Neuronal stem cell (in vitro differentiated cells): ENCODE measurements around the gene CDC27.
"Not testable (repeated sequence)": the region's sequence is repeated elsewhere in the genome, so short reads cannot be mapped to it uniquely, and the experiment has no call there.

Experiments
- DNase-seq: peaks from one replicate; pipeline ENCODE4 v3.0.0-alpha.2; 2013; ENCODE audit warnings: low spot score
- H2AFZ ChIP-seq: one replicate; pipeline ENCODE4 v1.6.1; 2013; ENCODE audit warnings: mild to moderate bottlenecking, low read length, inconsistent platforms
- H2AK5ac ChIP-seq: 2 replicates; pipeline ENCODE4 v1.6.1; 2013; ENCODE audit warnings: low read depth, mild to moderate bottlenecking, inconsistent platforms, low read length, moderate library complexity, mixed read lengths
- H2BK120ac ChIP-seq: 2 replicates; pipeline ENCODE4 v1.6.1; 2013; ENCODE audit warnings: low read depth, mild to moderate bottlenecking, inconsistent platforms, low read length, moderate library complexity, mixed read lengths
- H2BK12ac ChIP-seq: one replicate; pipeline ENCODE4 v1.6.1; 2013; ENCODE audit warnings: low read length, inconsistent platforms
- H2BK15ac ChIP-seq: 2 replicates; pipeline ENCODE4 v1.6.1; 2013; ENCODE audit warnings: mild to moderate bottlenecking, low read length, inconsistent platforms, mixed read lengths
- H2BK5ac ChIP-seq: one replicate; pipeline ENCODE4 v1.6.1; 2013; ENCODE audit warnings: inconsistent platforms, mild to moderate bottlenecking, low read length, moderate library complexity
- H3K14ac ChIP-seq: one replicate; pipeline ENCODE4 v1.6.1; 2013; ENCODE audit warnings: low read length, inconsistent platforms
- H3K18ac ChIP-seq: 2 replicates; pipeline ENCODE4 v1.6.1; 2013; ENCODE audit warnings: low read length, inconsistent platforms
- H3K23ac ChIP-seq: 2 replicates; pipeline ENCODE4 v1.6.1; 2013; ENCODE audit warnings: low read depth, mild to moderate bottlenecking, mixed read lengths, low read length, inconsistent platforms; ENCODE audit not compliant: poor library complexity
- H3K27ac ChIP-seq: replicated peaks from 3 replicates; pipeline ENCODE4 v1.5.1; 2013; ENCODE audit warnings: low read length, inconsistent platforms
- H3K27me3 ChIP-seq, 3 experiments: 2 replicates each; pipeline ENCODE4 v1.6.1; 2013; ENCODE audit warnings: low read length in 3 of 3, mild to moderate bottlenecking in 2 of 3, inconsistent platforms in 1 of 3, low read depth in 1 of 3, mixed read lengths in 1 of 3, moderate library complexity in 1 of 3; ENCODE audit not compliant: control insufficient read depth in 3 of 3, insufficient read depth in 3 of 3
- H3K36me3 ChIP-seq, 2 donors: replicated peaks in 1 of 2; 2 replicates each; pipeline ENCODE4 v1.6.1; 2013; ENCODE audit warnings: low read length in 2 of 2; ENCODE audit not compliant: control insufficient read depth in 2 of 2, insufficient read depth in 2 of 2
- H3K4ac ChIP-seq: 2 replicates; pipeline ENCODE4 v1.6.1; 2013; ENCODE audit warnings: inconsistent platforms, mild to moderate bottlenecking, low read length, moderate library complexity
- H3K4me1 ChIP-seq, 2 donors: 1 replicate in 1 of 2; 2 replicates in 1 of 2; pipeline ENCODE4 v1.6.1; 2013; ENCODE audit warnings: low read length in 2 of 2, low read depth in 1 of 2; ENCODE audit not compliant: control insufficient read depth in 2 of 2, insufficient read depth in 1 of 2
- H3K4me2 ChIP-seq: one replicate; pipeline ENCODE4 v1.6.1; 2013; ENCODE audit warnings: mild to moderate bottlenecking, low read length, inconsistent platforms; ENCODE audit not compliant: insufficient read depth, poor library complexity, severe bottlenecking
- H3K4me3 ChIP-seq, 2 donors: 2 replicates each; pipeline ENCODE4 v1.5.1; 2013; ENCODE audit warnings: low read length in 2 of 2, mild to moderate bottlenecking in 2 of 2, inconsistent platforms in 1 of 2, moderate library complexity in 1 of 2
- H3K79me1 ChIP-seq: one replicate; pipeline ENCODE4 v1.6.1; 2013; ENCODE audit warnings: low read depth, mild to moderate bottlenecking, inconsistent platforms, low read length, moderate library complexity
- H3K9ac ChIP-seq: one replicate; pipeline ENCODE4 v1.6.1; 2013; ENCODE audit warnings: mild to moderate bottlenecking, low read depth, low read length, inconsistent platforms; ENCODE audit not compliant: poor library complexity
- H3K9me3 ChIP-seq, 2 donors: replicated peaks in 1 of 2; 2 replicates each; pipeline versions ENCODE3 to v1.6.1; 2013; ENCODE audit warnings: low read length in 2 of 2, mild to moderate bottlenecking in 2 of 2, inconsistent platforms in 1 of 2, low read depth in 1 of 2, mixed read lengths in 1 of 2, moderate library complexity in 1 of 2; ENCODE audit not compliant: control insufficient read depth in 2 of 2, insufficient read depth in 1 of 2
- H4K8ac ChIP-seq: one replicate; pipeline ENCODE4 v1.6.1; 2013; ENCODE audit warnings: low read depth, mild to moderate bottlenecking, inconsistent platforms, low read length, moderate library complexity
- H4K91ac ChIP-seq: one replicate; pipeline ENCODE4 v1.6.1; 2013; ENCODE audit warnings: low read length, low read depth, mild to moderate bottlenecking, inconsistent platforms; ENCODE audit not compliant: poor library complexity
- WGBS, 2 donors: extraction: QIAGEN DNeasy Blood & Tissue Kit; methylation state at CpG; one replicate each; pipeline ENCODE4 v1.1.7; 2013; ENCODE audit warnings: missing lambda C conversion rate in 2 of 2, mixed read lengths in 1 of 2; ENCODE audit not compliant: insufficient read length in 2 of 2, insufficient replicate concordance in 1 of 2; ENCODE audit errors: extremely low coverage in 2 of 2; 5-methylcytosine and 5-hydroxymethylcytosine counted together

The CDC27 gene

DNA sequence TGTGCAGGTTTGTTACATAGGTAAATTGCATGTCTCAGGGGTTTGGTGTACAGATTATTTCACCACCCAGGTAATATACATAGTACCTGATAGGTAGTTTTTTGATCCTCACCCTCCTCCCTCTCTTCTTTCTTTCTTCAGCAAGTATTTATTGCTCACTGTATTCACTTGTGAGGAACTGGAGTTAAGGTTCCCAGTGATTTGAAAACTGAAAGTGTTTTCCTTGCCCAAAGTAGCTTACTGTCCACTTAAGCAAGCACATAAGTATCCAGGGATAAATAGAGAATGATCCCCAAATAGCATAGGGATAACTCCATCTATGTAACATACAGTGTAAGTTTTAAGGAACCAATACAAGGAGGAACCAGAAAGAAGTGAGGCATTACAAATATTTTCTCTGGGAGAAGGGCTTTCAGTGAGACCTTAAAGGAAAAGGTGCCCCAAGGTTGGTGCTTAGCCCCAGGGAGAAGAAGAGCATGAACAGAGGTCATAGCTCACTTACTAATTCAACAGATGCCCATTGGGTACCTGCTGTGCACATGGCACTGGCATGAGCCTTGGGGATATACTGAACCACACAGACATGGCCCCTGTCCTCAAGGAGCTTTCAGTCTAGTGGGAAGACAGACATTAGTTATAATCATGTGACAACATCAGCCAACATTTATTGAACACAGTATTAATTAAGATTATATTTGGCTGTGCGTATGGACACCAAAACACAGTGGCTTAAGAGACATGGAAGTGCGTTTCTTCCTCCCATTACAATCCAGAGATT is 37.0 kb upstream of the CDC27 start:
- H3K14ac ChIP-seq = no peak overlapping the region
- no peak overlapping the region for H3K4ac ChIP-seq
- WGBS, 2 donors = no CpG with 5 or more reads among the region's 2 CpGs
- DNase-seq = no peak
- no peak overlapping the region for H3K4me2 ChIP-seq
- no peaks in the 10 kb centered on the region for H3K79me1 ChIP-seq
- no peak overlapping the region for H3K9ac ChIP-seq
- H3K4me1 ChIP-seq = peaks cover 3 to 8% of the 10 kb centered on the region in 2 donors
- no peak overlapping the region for H4K8ac ChIP-seq
- no peak overlapping the region for H2BK5ac ChIP-seq
- H3K4me3 ChIP-seq = no peak overlapping the region
- no peak overlapping the region for H2AK5ac ChIP-seq
- no peak overlapping the region for H2AFZ ChIP-seq
- H4K91ac ChIP-seq = no peak overlapping the region
- no peak overlapping the region for H3K27ac ChIP-seq
- H3K36me3 ChIP-seq = no peaks in the 10 kb centered on the region
- H2BK120ac ChIP-seq = no peak overlapping the region
- no peak overlapping the region for H2BK15ac ChIP-seq
- H3K9me3 ChIP-seq = peaks cover 4 to 10% of the 10 kb centered on the region in 2 donors
- no peak overlapping the region for H2BK12ac ChIP-seq
- H3K27me3 ChIP-seq = no peaks in the 10 kb centered on the region
- no peak overlapping the region for H3K23ac ChIP-seq
- H3K18ac ChIP-seq = no peak overlapping the region

DNA sequence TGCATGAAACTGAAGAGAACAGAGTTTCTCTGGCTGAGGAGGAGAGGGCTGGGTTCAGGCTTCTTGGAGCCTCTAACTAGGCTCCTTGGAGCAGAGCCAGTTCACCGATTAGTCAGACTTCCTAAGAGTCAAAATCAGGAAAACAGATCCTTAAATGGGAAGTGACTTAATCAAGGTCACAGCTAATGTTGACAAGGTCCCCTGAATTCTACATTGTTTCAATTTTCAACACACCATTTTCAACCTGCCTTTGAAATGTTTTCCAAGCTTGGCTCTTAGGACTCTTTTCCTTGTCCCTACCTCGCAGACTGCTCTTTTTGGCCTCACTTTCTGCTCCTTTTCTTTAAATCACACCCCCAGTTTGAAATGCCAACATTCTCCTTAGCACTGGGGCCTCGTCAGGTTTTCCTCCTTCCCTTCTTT is 36.4 kb upstream of the CDC27 start:
- WGBS, 2 donors = no CpG with 5 or more reads among the region's 3 CpGs
- Histone ChIP-seq H3K4ac (no peak overlapping the region), H2BK120ac (no peak overlapping the region), H3K9me3 (peaks cover 4 to 10% of the 10 kb centered on the region in 2 donors), H3K4me1 (peaks cover 5 to 14% of the 10 kb centered on the region in 2 donors), H3K27ac (no peak overlapping the region), H3K18ac (no peak overlapping the region), H3K27me3 (no peaks in the 10 kb centered on the region), H3K36me3 (no peaks in the 10 kb centered on the region), H2BK15ac (no peak overlapping the region), H3K14ac (no peak overlapping the region), H2BK12ac (no peak overlapping the region), H3K4me3 (no peak overlapping the region), H4K8ac (no peak overlapping the region), H3K23ac (no peak overlapping the region), H3K4me2 (no peak overlapping the region), H2BK5ac (no peak overlapping the region), H3K9ac (no peak overlapping the region), H2AFZ (no peak overlapping the region), H4K91ac (no peak overlapping the region), H3K79me1 (no peaks in the 10 kb centered on the region), H2AK5ac (no peak overlapping the region)
- no peak for DNase-seq

- no peak overlapping the region for H2AFZ ChIP-seq
- no peaks in the 10 kb centered on the region for H3K79me1 ChIP-seq
- no peaks in the 10 kb centered on the region for H3K27me3 ChIP-seq
- peaks cover 4 to 14% of the 10 kb centered on the region in 2 donors for H3K4me1 ChIP-seq
- no peak overlapping the region for H3K27ac ChIP-seq
- H3K9me3 ChIP-seq = peaks cover 4 to 10% of the 10 kb centered on the region in 2 donors
- no peak overlapping the region for H4K8ac ChIP-seq
- no peaks in the 10 kb centered on the region for H3K36me3 ChIP-seq
- no peak overlapping the region for H3K18ac ChIP-seq
- H2BK12ac ChIP-seq = no peak overlapping the region
- H3K9ac ChIP-seq = no peak overlapping the region
- no peak overlapping the region for H3K4me3 ChIP-seq
- H2BK120ac ChIP-seq = no peak overlapping the region
- no peak overlapping the region for H3K4me2 ChIP-seq
- no peak overlapping the region for H2BK5ac ChIP-seq
- WGBS, 2 donors = no CpG with 5 or more reads among the region's 1 CpG
- no peak overlapping the region for H2BK15ac ChIP-seq
- no peak overlapping the region for H2AK5ac ChIP-seq
- no peak overlapping the region for H4K91ac ChIP-seq
- H3K23ac ChIP-seq = no peak overlapping the region
- H3K4ac ChIP-seq = no peak overlapping the region
- no peak overlapping the region for H3K14ac ChIP-seq
- DNase-seq = no peak
These were observed 35.9 kb upstream of the CDC27 start for GRCh38 chr17:47224966-47225365.

DNA sequence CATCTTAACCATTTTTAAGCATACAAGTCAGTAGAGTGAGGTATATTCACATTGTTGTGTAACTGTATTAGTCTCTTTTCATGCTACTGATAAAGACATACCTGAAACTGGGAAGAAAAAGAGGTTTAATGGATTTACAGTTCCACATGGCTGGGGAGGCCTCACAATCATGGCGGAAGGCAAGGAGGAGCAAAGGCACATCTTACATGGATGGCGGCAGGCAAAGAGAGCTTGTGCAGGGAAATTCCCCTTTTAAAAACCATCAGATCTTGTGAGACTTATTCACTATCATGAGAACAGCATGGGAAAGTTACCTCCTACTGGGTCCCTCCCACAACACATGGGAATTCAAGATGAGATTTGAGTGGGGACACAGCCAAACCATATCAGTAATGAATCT is 35.0 kb upstream of the CDC27 start:
- H3K4me3 ChIP-seq, H3K23ac ChIP-seq, H2BK12ac ChIP-seq, H3K4me2 ChIP-seq, H2AK5ac ChIP-seq, H3K27ac ChIP-seq, H2BK15ac ChIP-seq, H3K9ac ChIP-seq, H2BK120ac ChIP-seq, H3K18ac ChIP-seq, H3K14ac ChIP-seq, DNase-seq, H3K36me3 ChIP-seq, H3K27me3 ChIP-seq, H4K91ac ChIP-seq, H3K4ac ChIP-seq, H4K8ac ChIP-seq, H2BK5ac ChIP-seq, H3K79me1 ChIP-seq, H2AFZ ChIP-seq: not testable (repeated sequence)
- no CpG with 5 or more reads among the region's 2 CpGs for WGBS, 2 donors
- Histone ChIP-seq H3K9me3 (peaks cover 4 to 10% of the 10 kb centered on the region in 2 donors), H3K4me1 (peaks cover 3 to 12% of the 10 kb centered on the region in 2 donors)
